Thyroid gland (tissue), 4 donors: ENCODE data around the gene KLHL25.

ENCODE experiments used
- POLR2A ChIP-seq, 2 donors: fragments of 450-650 bp; IDR thresholded peaks; one replicate each; pipeline ENCODE4 v1.6.1; 2017; ENCODE audit warnings: antibody characterized with exemption in 2 of 2, mild to moderate bottlenecking in 2 of 2, moderate library complexity in 1 of 2
- TF ChIP-seq, protein P1 (sequence below), 6 experiments: fragments of 200-600 bp in 3 of 6; fragments of 450-650 bp in 3 of 6; sonication (generic) in 3 of 6; IDR thresholded peaks; one replicate each; pipeline ENCODE4 v1.5.1; 2016 to 2019; ENCODE audit warnings: antibody characterized with exemption in 6 of 6, mild to moderate bottlenecking in 2 of 6, inconsistent platforms in 1 of 6, moderate library complexity in 1 of 6

- TF ChIP-seq POLR2A (IDR thresholded peaks at IDR 0.05): no peak
- TF ChIP-seq, protein P1, sequence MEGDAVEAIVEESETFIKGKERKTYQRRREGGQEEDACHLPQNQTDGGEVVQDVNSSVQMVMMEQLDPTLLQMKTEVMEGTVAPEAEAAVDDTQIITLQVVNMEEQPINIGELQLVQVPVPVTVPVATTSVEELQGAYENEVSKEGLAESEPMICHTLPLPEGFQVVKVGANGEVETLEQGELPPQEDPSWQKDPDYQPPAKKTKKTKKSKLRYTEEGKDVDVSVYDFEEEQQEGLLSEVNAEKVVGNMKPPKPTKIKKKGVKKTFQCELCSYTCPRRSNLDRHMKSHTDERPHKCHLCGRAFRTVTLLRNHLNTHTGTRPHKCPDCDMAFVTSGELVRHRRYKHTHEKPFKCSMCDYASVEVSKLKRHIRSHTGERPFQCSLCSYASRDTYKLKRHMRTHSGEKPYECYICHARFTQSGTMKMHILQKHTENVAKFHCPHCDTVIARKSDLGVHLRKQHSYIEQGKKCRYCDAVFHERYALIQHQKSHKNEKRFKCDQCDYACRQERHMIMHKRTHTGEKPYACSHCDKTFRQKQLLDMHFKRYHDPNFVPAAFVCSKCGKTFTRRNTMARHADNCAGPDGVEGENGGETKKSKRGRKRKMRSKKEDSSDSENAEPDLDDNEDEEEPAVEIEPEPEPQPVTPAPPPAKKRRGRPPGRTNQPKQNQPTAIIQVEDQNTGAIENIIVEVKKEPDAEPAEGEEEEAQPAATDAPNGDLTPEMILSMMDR (IDR thresholded peaks at IDR 0.05): no peak
These were observed 34.1 kb upstream of the KLHL25 start for GRCh38 chr15:85828874-85829273.
